ENCODE data around the gene NCAN.
"Not testable (repeated sequence)": the region's sequence is repeated elsewhere in the genome, so short reads cannot be mapped to it uniquely, and the experiment has no call there.

The NCAN gene

DNA sequence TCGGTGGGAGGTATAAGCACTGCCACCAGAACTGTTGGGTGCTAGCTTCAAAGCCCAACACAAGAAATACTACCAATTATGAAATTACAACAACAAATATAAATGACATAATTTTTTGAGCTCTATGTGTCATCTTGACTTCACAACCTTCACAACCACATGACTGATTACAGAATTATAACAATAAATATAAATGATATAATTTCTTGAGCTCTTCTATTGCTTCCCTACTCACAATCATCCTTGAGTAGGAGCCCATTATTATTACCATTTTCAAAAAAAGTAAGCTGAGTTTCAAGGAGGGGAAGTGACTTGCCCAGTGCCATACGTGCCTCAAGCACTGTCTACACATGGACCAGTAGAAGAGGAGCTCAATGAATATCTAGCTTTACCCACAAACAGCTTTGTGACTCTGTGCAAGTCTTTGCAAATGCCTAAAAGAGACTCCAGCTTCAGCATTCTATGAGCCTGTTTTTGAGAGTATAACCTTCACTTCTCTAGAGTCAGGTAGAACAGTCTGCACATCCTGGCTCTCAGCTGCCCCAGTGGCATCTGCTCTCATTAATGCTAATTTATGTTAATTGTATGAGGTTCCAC is 22.6 kb downstream of the NCAN start:
- H3K4me3 ChIP-seq (ENCODE audit: low read length): no peak overlapping the region
- H3K36me3 ChIP-seq (ENCODE audit: control insufficient read depth, insufficient read depth, low read length): no peaks in the 10 kb centered on the region
- H3K27me3 ChIP-seq (ENCODE audit: control insufficient read depth, insufficient read depth, low read length): no peaks in the 10 kb centered on the region
- no peaks in the 10 kb centered on the region for H3K4me1 ChIP-seq (ENCODE audit: control insufficient read depth, insufficient read depth, low read length)
- H3K27ac ChIP-seq (ENCODE audit: low read depth, low read length): no peak overlapping the region
- no peak overlapping the region for H3K9ac ChIP-seq (ENCODE audit: low read length)

DNA sequence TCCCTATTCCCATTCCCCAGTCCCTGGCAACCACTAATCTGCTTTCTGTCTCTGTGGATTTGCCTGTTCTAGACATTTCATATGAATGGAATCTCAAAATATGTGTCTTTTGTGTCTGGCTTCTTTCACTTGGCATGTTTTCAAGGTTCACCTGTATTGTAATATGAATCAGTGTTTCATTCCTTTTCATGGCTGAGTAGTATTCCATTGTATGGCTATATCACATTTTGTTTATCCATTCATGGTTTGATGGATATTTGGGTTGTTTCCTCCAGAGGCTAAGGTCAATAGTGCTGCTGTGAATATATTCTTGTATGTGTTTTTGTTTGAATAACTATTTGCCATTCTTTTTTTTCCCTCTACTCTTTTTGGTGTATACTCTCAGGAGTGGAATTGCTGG is 24.4 kb downstream of the NCAN start:
- no peaks in the 10 kb centered on the region for H3K36me3 ChIP-seq (ENCODE audit: control insufficient read depth, insufficient read depth, low read length)
- no peak overlapping the region for H3K9ac ChIP-seq (ENCODE audit: low read length)
- no peaks in the 10 kb centered on the region for H3K4me1 ChIP-seq (ENCODE audit: control insufficient read depth, insufficient read depth, low read length)
- H3K27ac ChIP-seq (ENCODE audit: low read depth, low read length): no peak overlapping the region
- no peaks in the 10 kb centered on the region for H3K27me3 ChIP-seq (ENCODE audit: control insufficient read depth, insufficient read depth, low read length)
- no peak overlapping the region for H3K4me3 ChIP-seq (ENCODE audit: low read length)

DNA sequence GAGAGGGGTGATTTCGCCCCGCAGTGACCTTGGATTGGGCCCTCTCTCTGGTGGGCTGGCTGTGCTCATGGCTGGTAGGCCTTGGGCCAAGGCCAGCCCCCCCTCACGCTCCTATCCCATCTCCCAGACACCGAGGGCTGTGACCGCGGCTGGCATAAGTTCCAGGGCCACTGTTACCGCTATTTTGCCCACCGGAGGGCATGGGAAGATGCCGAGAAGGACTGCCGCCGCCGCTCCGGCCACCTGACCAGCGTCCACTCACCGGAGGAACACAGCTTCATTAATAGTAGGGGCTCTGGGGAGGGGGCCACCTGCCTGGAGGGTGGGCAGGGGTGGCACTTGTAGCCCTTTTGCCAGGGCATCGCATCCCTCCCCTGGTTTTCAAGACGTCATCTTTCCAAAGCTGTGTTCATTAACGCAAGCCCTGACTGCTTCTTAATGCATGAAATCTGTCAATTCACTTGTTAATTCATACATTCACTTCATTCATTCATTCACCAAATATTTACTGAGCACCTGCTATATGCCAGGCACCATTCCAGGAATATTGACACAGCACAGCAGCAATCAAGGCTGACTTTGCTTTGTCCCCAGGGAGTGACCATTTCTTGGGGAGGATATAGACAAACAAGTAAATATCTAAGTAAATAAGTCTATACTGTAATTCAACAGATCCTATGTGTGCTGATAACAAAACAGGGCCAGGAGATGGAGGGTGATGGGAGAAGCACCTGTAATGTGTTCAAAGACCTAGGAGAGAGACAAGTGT is 26.6 kb downstream of the NCAN start:
- Histone ChIP-seq H3K9ac (ENCODE audit: low read length) (no peak overlapping the region), H3K36me3 (ENCODE audit: control insufficient read depth, insufficient read depth, low read length) (no peaks in the 10 kb centered on the region), H3K4me1 (ENCODE audit: control insufficient read depth, insufficient read depth, low read length) (no peaks in the 10 kb centered on the region), H3K27ac (ENCODE audit: low read depth, low read length) (no peak overlapping the region), H3K4me3 (ENCODE audit: low read length) (no peak overlapping the region), H3K27me3 (ENCODE audit: control insufficient read depth, insufficient read depth, low read length) (no peaks in the 10 kb centered on the region)

DNA sequence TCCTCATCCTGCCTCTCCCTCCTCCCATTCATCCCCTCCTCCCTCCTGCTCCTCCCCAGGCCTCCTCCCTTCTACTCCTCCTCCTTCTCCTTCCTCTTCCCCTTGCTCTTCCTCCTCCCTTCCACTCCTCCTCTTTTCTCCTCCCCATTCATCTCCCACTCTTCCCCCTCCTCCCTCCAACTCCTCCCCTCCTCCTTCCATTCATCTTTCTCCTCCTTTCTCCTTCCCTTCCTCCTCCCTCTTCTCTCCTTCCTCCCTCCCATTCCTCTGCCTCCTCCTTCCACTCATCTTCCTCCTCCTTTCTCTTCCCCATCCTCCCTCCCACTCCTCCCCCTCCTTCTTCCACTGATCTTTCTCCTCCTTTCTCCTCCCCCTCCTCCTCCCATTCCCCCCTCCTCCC is 27.9 kb downstream of the NCAN start:
- H3K9ac ChIP-seq (ENCODE audit: low read length): no peak overlapping the region
- no peaks in the 10 kb centered on the region for H3K36me3 ChIP-seq (ENCODE audit: control insufficient read depth, insufficient read depth, low read length)

DNA sequence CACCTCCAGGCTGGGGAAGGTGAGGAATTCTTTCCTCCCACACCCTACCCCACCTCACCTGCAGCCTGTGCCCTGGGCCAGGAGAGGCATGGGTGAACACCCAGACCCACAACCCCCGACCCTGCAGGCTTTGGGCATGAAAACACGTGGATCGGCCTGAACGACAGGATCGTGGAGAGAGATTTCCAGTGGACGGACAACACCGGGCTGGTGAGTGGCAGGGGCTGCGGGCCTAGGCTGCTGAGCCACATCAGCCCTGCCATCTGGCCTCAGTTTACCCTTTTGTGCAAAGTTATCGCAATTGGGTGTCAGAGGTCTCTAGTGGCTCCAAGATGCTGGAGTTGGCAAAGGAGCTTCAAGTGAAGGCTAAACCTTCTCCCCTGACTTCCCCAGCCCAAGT is 28.7 kb downstream of the NCAN start:
- Histone ChIP-seq H3K4me1 (ENCODE audit: control insufficient read depth, insufficient read depth, low read length) (no peaks in the 10 kb centered on the region), H3K27me3 (ENCODE audit: control insufficient read depth, insufficient read depth, low read length) (no peaks in the 10 kb centered on the region), H3K4me3 (ENCODE audit: low read length) (no peak overlapping the region), H3K27ac (ENCODE audit: low read depth, low read length) (no peak overlapping the region), H3K36me3 (ENCODE audit: control insufficient read depth, insufficient read depth, low read length) (no peaks in the 10 kb centered on the region), H3K9ac (ENCODE audit: low read length) (no peak overlapping the region)

More for the DNA sequence above, 27.9 kb downstream of the NCAN start:
- Histone ChIP-seq H3K27ac (ENCODE audit: low read depth, low read length) (no peak overlapping the region), H3K27me3 (ENCODE audit: control insufficient read depth, insufficient read depth, low read length) (no peaks in the 10 kb centered on the region), H3K4me1 (ENCODE audit: control insufficient read depth, insufficient read depth, low read length) (no peaks in the 10 kb centered on the region), H3K4me3 (ENCODE audit: low read length) (no peak overlapping the region)

DNA sequence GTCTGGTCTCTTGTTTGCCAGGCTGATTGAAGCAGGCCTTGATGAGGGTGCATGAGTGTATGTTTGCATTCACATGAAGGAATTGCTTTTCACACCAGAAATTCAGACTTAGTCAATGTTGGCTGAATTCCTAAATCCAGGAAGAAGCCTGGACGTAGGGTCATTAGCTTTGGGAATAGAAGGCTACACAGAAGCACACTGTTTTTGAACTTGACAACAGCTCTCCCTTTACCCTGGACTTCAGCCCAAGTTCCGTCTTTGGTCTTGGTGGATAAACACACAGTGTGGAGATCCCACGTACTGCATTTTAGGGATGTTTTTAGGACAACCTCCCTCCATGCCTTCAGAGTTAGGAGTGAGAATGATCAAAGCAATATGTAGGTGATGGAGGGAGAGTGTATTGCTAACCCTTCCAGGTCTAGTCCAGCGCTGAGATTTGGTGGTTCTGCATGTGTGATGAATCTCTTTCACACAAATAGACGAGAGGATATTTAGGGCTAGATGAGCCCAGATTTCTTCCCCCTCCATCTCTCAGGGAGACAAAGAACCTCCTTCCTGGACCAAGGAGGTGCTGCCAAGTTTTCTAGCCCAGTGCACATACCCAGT is 38.5 kb downstream of the NCAN start:
- no peaks in the 10 kb centered on the region for H3K36me3 ChIP-seq (ENCODE audit: control insufficient read depth, insufficient read depth, low read length)
- no peak overlapping the region for H3K4me3 ChIP-seq (ENCODE audit: low read length)
- H3K4me1 ChIP-seq (ENCODE audit: control insufficient read depth, insufficient read depth, low read length): no peaks in the 10 kb centered on the region
- H3K27ac ChIP-seq (ENCODE audit: low read depth, low read length): no peak overlapping the region
- H3K27me3 ChIP-seq (ENCODE audit: control insufficient read depth, insufficient read depth, low read length): no peaks in the 10 kb centered on the region
- no peak overlapping the region for H3K9ac ChIP-seq (ENCODE audit: low read length)

DNA sequence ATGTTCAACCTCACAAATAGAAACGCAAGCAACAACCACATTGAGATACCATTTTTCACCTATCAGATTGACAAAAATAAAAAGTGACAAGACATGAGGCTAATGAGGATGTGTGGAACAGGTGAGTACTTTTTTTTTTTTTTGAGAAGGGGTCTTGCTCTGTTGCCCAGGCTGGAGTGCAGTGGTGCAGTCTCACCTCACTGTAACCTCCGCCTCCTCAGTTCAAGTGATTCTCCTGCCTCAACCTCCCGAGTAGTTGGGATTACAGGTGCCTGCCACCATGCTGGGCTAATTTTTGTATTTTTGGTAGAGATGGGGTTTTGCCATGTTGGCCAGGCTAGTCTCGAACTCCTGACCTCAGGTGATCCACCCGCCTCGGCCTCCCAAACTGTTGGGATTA is 41.7 kb downstream of the NCAN start:
- not testable (repeated sequence) for H3K27ac ChIP-seq (ENCODE audit: low read depth, low read length); H3K36me3 ChIP-seq (ENCODE audit: control insufficient read depth, insufficient read depth, low read length); H3K4me3 ChIP-seq (ENCODE audit: low read length); H3K9ac ChIP-seq (ENCODE audit: low read length); H3K27me3 ChIP-seq (ENCODE audit: control insufficient read depth, insufficient read depth, low read length); H3K4me1 ChIP-seq (ENCODE audit: control insufficient read depth, insufficient read depth, low read length)

DNA sequence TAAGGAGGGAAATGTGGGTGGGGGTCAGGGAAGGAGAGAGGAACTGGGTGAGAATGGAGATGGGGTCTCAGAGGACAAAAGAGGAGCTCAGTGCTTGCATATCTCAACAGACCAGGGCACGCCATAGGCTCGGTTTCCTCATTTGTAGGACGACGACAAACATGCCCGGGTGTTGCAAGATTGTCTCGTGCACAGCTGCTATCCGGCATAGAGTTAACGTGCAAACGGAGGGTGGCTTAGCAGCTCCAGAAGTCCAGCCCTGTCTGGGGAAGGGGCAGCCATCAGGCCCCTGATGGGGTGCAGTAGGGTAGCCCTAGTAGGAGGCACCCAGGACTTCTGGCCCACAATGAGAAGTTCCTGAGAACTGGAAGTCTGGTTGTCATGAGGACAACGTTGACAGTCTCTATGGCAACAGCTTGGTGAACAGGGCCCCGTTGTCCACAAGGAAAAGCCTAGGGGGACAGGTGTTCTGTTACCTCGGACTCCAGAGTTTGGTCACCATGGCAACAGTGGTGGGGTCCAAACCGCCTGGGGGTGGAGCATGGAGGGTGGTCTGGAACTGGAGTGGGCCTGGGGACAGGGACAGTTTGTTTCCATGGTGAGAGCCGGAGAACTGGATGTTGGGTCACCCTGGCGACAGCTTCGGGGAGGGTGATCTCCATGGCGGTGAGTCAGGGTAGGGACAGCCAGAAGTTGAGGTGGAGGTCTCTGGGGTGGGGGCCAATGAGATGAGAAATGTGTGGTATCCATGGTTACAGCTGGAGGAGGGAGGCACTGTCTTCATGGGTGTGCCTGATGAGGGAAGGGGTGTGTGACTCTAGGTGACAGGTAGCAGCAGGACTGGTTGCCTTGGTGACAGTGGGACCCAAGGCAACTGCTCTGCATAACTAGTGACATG is 44.6 kb downstream of the NCAN start:
- Histone ChIP-seq H3K27ac (ENCODE audit: low read depth, low read length) (no peak overlapping the region), H3K9ac (ENCODE audit: low read length) (no peak overlapping the region), H3K4me1 (ENCODE audit: control insufficient read depth, insufficient read depth, low read length) (no peaks in the 10 kb centered on the region), H3K27me3 (ENCODE audit: control insufficient read depth, insufficient read depth, low read length) (peaks cover 9% of the 10 kb centered on the region), H3K4me3 (ENCODE audit: low read length) (no peak overlapping the region), H3K36me3 (ENCODE audit: control insufficient read depth, insufficient read depth, low read length) (no peaks in the 10 kb centered on the region)

DNA sequence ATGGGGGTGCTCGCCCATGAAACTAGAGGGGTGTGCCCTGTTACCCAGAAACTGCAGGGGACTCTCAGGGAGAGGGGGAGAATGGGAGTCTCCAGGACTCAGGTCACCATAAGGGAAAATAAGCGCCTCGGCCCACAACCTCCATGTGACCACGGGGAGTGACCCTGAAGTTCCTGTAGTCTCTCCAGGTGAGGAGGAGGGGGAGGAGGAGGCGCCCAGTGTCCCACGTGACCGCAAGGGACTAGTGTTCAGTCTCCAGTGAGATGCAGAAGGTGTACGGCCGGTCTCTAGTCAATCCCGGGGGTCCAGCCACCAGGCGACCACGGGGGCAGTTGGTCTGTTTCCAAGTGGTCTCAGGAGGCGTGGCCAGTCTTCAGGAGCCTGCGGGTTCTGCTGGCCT is 45.4 kb downstream of the NCAN start:
- Histone ChIP-seq H3K27ac (ENCODE audit: low read depth, low read length) (no peak overlapping the region), H3K9ac (ENCODE audit: low read length) (no peak overlapping the region), H3K4me1 (ENCODE audit: control insufficient read depth, insufficient read depth, low read length) (no peaks in the 10 kb centered on the region), H3K27me3 (ENCODE audit: control insufficient read depth, insufficient read depth, low read length) (peaks cover 13% of the 10 kb centered on the region), H3K36me3 (ENCODE audit: control insufficient read depth, insufficient read depth, low read length) (no peaks in the 10 kb centered on the region), H3K4me3 (ENCODE audit: low read length) (no peak overlapping the region)

DNA sequence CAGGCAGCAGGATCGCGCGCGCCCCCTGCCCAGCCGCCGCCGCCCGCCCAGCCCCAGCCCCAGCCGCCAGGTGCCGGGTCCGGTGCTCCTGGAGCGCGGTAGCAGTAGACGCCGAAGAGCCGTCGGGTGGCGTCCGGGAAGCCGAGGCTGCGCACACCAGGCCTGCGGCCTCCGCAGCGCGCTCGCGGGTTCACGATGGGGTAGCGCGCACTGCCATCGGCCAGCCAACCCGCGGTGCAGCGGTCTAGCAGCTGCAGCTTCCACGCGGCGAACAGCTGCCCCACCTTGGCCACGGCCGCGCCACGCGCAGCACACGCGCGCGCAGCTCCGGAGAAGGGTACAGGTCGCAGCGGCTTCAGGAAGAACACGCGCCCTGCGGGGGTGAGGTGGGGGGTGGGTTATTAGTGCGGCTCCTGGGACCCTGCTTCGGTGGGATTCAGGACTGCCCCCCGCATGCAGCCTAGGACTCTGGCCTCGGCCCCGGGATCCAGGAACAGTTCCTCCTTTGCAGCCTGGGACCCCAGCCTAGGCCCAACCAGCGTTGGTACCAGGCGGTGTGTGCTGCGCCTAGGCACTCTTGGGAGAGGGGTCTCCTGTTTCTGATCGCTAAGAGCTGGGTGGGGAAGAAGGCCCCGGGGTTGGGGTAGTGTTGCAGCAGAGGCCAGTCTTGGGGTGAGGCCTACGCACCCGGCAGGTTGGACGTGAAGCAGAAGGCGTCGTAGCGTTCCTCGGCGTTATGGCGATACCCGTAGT is 46.3 kb downstream of the NCAN start:
- no peaks in the 10 kb centered on the region for H3K36me3 ChIP-seq (ENCODE audit: control insufficient read depth, insufficient read depth, low read length)
- H3K27me3 ChIP-seq (ENCODE audit: control insufficient read depth, insufficient read depth, low read length): peaks cover 15% of the 10 kb centered on the region
- H3K27ac ChIP-seq (ENCODE audit: low read depth, low read length): no peak overlapping the region
- H3K4me1 ChIP-seq (ENCODE audit: control insufficient read depth, insufficient read depth, low read length): no peaks in the 10 kb centered on the region
- H3K9ac ChIP-seq (ENCODE audit: low read length): no peak overlapping the region
- no peak overlapping the region for H3K4me3 ChIP-seq (ENCODE audit: low read length)

DNA sequence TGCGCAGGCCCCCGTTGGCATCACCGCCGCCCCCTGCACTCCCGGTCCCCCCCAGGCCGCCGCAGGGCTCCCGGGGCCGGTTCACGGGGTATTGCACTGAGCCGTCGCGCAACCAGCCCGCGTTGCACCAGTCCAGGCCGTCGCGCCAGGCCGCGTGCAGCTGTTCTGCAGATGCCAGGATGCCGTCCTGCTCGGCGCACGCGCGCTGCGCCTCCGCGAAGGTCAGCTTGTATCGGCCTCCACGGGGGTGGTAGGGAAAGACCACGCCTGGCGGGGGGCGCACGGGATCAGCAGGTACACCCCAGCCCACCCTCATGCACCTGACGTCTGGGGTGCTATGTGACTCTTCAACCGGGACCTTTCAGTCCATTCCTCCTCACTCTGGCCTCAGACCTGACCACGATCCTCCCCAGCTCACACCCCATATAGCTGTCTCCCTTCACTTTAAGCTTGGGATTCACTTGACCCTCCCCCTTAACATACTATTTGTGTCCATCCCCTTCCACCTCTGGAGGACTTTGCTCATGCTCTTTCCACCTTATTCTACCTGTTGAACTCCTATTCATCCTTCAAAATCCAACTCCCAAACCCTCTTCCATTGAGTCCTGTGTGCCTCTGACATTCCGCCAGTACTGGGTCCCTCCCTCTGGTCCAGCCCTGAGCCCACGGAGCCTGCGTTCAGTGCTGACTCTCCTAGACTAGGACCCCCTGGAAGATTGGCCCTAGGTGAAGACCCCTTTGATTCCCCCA is 47.0 kb downstream of the NCAN start:
- H3K9ac ChIP-seq (ENCODE audit: low read length): no peak overlapping the region
- H3K4me3 ChIP-seq (ENCODE audit: low read length): no peak overlapping the region
- peaks cover 17% of the 10 kb centered on the region for H3K27me3 ChIP-seq (ENCODE audit: control insufficient read depth, insufficient read depth, low read length)
- H3K36me3 ChIP-seq (ENCODE audit: control insufficient read depth, insufficient read depth, low read length): no peaks in the 10 kb centered on the region
- H3K27ac ChIP-seq (ENCODE audit: low read depth, low read length): no peak overlapping the region
- H3K4me1 ChIP-seq (ENCODE audit: control insufficient read depth, insufficient read depth, low read length): no peaks in the 10 kb centered on the region
